Ishikawa (cell line): Measurements from ENCODE around the gene SYNE1.

Experiments
- CEBPB ChIP-seq: IDR thresholded peaks from 2 replicates; pipeline ENCODE4 v1.6.1; 2012
- CREB1 ChIP-seq: IDR thresholded peaks from 2 replicates; pipeline ENCODE4 v1.6.1; 2012; ENCODE audit warnings: low read depth
- EGR1 ChIP-seq: IDR thresholded peaks from 2 replicates; pipeline ENCODE4 v1.6.1; 2012
- EP300 ChIP-seq: IDR thresholded peaks from 2 replicates; pipeline ENCODE4 v1.6.1; 2012; ENCODE audit warnings: borderline replicate concordance
- FOXM1 ChIP-seq: IDR thresholded peaks from 2 replicates; pipeline ENCODE4 v1.6.1; 2012; ENCODE audit warnings: low read depth, borderline replicate concordance
- MAX ChIP-seq: IDR thresholded peaks from 2 replicates; pipeline ENCODE4 v1.6.1; 2012
- NFIC ChIP-seq: IDR thresholded peaks from 2 replicates; pipeline ENCODE4 v1.6.1; 2012
- RAD21 ChIP-seq: IDR thresholded peaks from 2 replicates; pipeline ENCODE4 v1.6.1; 2012; ENCODE audit warnings: low read depth
- REST ChIP-seq: IDR thresholded peaks from 2 replicates; pipeline ENCODE4 v1.6.1; 2012; ENCODE audit warnings: low read depth, mild to moderate bottlenecking
- TAF1 ChIP-seq: IDR thresholded peaks from 2 replicates; pipeline ENCODE4 v1.6.1; 2012; ENCODE audit warnings: low read depth, mild to moderate bottlenecking
- TCF12 ChIP-seq: IDR thresholded peaks from 2 replicates; pipeline ENCODE4 v1.6.1; 2012; ENCODE audit warnings: low read depth
- TEAD4 ChIP-seq: IDR thresholded peaks from 2 replicates; pipeline ENCODE4 v1.6.1; 2012
- USF1 ChIP-seq: IDR thresholded peaks from 2 replicates; pipeline ENCODE4 v1.6.1; 2012
- YY1 ChIP-seq: IDR thresholded peaks from 2 replicates; pipeline ENCODE4 v1.6.1; 2012; ENCODE audit warnings: low read depth
- ZBTB7A ChIP-seq: IDR thresholded peaks from 2 replicates; pipeline ENCODE4 v1.6.1; 2012; ENCODE audit warnings: low read depth

Gene SYNE1

GRCh38 chr6:152257581-152257980 lies 379.6 kb downstream of the SYNE1 start:
- TF ChIP-seq USF1 (no peak), MAX (no peak), ZBTB7A (no peak), FOXM1 (no peak), TAF1 (no peak), RAD21 (no peak), YY1 (no peak), CEBPB (no peak), REST (no peak), EGR1 (no peak), EP300 (no peak), TEAD4 (no peak), NFIC (no peak), CREB1 (no peak), TCF12 (no peak)

- TF ChIP-seq ZBTB7A (no peak), CEBPB (no peak), TAF1 (no peak), YY1 (no peak), REST (no peak), TEAD4 (no peak), TCF12 (no peak), FOXM1 (no peak), RAD21 (no peak), EGR1 (no peak), USF1 (no peak), MAX (no peak), EP300 (no peak), CREB1 (no peak)
Observed at GRCh38 chr6:152250127-152250526, 387.0 kb downstream of the SYNE1 start.

- no peak for TF ChIP-seq EP300
- no peak for TF ChIP-seq TCF12
- no peak for TF ChIP-seq NFIC
- no peak for TF ChIP-seq ZBTB7A
- TF ChIP-seq YY1: no peak
- TF ChIP-seq TAF1: no peak
- TF ChIP-seq USF1: no peak
- TF ChIP-seq TEAD4: no peak
- TF ChIP-seq RAD21: no peak
- TF ChIP-seq CREB1: no peak
- no peak for TF ChIP-seq EGR1
- TF ChIP-seq CEBPB: no peak
- no peak for TF ChIP-seq MAX
Observed at GRCh38 chr6:152248980-152249379, 388.2 kb downstream of the SYNE1 start.

- TF ChIP-seq TEAD4 (no peak), CREB1 (no peak), ZBTB7A (no peak), NFIC (no peak)
Observed at GRCh38 chr6:152246554-152247337, 390.4 kb downstream of the SYNE1 start.

GRCh38 chr6:152244998-152245630 lies 392.0 kb downstream of the SYNE1 start:
- TF ChIP-seq FOXM1 (no peak), EP300 (no peak), CREB1 (no peak), TCF12 (no peak), NFIC (no peak), MAX (no peak), RAD21 (no peak), EGR1 (no peak), TAF1 (no peak), REST (no peak), TEAD4 (no peak)
